Muscle of arm (tissue), 12 donors: ENCODE results near the gene POLR1E. TPM values are rescaled to one million over a fixed set of nuclear protein-coding genes. Genes with fewer than 3 reads are reported as not detected.
"Not testable (repeated sequence)": the region's sequence is repeated elsewhere in the genome, so short reads cannot be mapped to it uniquely, and the experiment has no call there.

Experiments
- DNase-seq: peaks from one replicate; pipeline ENCODE4 v3.0.0-alpha.2; 2013
- polyA plus RNA-seq, 12 donors: library from polyadenylated mRNA; unstranded; fragments of 120-200 nt; gene quantifications; one replicate each; pipeline ENCODE4 v1.2.1, GENCODE V29; 2013; ENCODE audit not compliant: insufficient read length in 12 of 12

POLR1E gene
- polyA plus RNA-seq, 12 donors: 17.4 to 30.8 (median 28.5) TPM; not detected in 1

DNA sequence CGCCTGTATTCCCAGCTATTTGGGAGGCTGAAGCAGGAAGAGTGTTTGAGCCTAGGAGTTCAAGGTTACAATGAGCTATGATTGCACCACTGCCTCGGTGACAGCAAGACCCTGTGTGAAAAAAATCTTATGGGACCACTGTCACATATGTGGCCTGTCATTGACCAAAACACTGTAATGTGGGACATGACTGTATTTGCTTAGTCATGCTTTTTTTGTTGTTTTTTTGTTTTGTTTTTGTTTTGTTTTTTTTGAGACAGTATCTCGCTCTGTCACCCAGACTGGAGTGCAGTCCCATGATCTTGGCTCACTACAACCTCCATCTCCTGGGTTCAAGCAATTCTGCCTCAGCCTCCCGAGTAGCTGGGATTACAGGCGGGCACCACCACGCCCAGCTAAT is 13.5 kb downstream of the POLR1E start:
- DNase-seq: no peak

GRCh38 chr9:37501957-37502596 is 16.3 kb downstream of the POLR1E start:
- DNase-seq: no peak

GRCh38 chr9:37503736-37504135 is 18.0 kb downstream of the POLR1E start:
- no peak for DNase-seq

DNA sequence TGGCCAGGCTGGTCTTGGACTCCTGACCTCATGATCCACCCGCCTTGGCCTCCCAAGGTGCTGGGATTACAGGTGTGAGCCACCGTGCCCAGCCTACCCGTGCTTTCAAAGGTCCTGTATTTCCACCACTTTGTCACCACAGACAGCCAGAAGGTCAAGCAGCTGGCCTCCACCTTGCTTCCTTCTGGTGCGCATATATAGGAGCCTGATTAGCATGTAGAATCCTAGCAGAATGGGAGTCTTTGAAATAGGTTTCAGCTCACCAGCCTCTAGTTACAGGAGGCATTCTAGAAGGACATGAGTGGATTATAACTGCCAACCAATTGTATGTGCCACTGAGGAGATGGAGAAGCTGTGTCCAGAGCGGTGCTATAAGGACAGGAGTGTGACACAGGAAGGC is 18.9 kb downstream of the POLR1E start:
- DNase-seq: no peak

GRCh38 chr9:37507566-37508134 is 21.9 kb downstream of the POLR1E start:
- no peak for DNase-seq

GRCh38 chr9:37508135-37508833 is 22.5 kb downstream of the POLR1E start:
- no peak for DNase-seq

GRCh38 chr9:37508834-37509206 is 23.1 kb downstream of the POLR1E start:
- DNase-seq: no peak

DNA sequence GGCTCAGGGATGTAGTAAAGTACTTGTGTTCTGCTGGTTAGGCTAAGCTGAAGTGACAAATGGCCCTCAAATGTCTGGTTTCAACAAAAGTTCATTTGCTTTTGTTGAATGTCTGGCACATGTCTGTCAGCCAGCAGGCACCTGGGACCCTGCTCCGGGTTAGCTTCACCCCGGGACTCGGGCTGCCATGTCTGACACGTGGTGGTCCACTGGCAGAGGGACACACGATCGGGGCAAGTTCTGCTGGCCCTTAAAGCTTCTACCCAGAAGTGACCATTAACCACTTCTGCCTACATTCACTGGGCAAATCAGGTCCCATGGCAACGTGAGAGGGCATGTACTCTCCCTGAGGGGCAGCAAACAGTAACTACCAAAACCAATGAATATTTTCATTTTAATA is 23.8 kb downstream of the POLR1E start:
- no peak for DNase-seq

DNA sequence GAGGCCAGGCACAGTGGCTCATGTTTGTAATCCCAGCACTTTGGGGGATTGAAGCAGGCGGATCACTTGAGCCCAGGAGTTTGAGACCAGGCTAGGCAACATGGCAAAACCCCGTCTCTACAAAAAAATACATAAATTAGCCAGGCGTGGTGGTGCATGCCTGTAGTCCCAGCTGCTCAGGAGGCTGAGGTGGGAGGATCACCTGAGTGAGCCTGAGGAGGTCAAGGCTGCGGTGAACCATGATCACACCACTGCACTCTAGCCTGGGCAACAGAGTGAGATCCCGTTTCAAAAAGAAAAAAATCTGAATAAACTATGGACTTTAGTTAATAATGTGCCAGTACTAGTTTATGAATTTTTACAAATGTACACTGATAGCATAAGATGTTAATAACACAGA is 24.3 kb downstream of the POLR1E start:
- DNase-seq: not testable (repeated sequence)

DNA sequence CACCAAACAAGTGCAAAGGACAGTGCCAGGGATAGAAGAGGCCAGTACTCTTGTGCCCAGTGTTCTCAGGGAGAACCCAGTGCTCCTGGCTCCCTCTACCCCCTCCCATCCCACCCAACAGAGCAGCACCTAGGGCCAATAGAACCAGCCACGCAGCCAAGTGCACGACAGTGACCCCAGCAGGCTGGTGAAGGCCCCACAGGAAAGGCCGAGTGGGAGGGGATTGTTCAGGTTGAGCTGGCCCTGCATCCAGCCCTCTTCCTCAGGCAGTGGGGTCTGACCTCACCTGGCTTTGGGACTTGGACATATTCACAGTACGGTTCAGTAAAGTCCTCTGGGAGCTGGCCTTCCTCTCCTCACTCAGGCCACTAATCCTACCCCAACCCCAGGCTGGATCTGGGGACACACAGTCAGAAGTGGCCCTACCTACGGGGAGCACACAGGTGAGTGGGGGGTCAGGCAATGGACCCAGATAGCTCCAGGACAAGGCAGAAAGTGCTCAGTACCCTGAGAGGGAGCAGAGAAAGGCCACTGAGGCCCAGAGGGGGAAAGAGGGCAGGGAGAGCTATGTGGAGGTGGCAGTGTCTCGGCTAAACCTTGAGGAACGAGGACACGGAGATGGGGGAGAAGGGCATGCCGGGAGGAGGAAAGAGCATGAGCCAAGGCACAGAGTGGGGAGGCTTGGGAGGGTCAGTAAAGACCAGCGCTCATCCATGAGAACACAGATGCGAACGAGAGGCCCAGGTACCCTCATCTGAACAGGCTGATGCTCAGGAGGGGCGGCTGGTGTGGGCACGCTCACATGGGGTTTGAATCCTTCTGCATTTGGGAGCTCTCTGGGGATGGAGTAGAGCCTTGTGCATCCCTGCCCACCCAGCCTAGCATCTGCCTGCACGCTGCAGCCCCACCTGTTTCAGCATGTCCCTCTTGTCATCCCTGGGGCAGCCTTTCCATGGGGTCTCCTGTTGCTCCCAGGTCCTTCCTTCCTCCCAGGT is 25.6 kb downstream of the POLR1E start:
- no peak for DNase-seq

GRCh38 chr9:37512437-37512836 is 26.7 kb downstream of the POLR1E start:
- no peak for DNase-seq

- not testable (repeated sequence) for DNase-seq
Observed at GRCh38 chr9:37514415-37514814, 28.7 kb downstream of the POLR1E start.

- no peak for DNase-seq
Observed at GRCh38 chr9:37514999-37515398, 29.3 kb downstream of the POLR1E start.

- DNase-seq: no peak
Observed at GRCh38 chr9:37515620-37516258, 30.0 kb downstream of the POLR1E start.

- DNase-seq: no peak
Observed at GRCh38 chr9:37517923-37518322, 32.2 kb downstream of the POLR1E start.

DNA sequence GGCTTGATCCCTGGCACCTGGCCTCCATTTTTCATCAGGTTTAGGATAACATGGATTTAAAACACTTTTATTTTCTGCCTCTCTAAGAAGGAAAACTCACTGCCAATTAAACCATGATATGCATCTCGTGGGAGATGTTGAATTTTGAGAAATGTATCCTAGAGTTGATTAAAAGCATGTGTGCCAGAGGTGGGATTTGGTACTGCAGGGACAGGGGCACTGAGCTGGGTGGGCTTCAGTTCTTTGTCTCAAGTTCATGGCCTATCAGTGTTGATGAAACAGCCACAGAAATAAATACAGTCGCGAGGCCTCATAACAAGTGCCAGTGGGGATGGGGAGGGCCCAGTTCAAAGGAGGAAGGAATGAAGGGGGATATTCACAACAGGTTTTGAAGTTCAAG is 34.9 kb downstream of the POLR1E start:
- DNase-seq: no peak

DNA sequence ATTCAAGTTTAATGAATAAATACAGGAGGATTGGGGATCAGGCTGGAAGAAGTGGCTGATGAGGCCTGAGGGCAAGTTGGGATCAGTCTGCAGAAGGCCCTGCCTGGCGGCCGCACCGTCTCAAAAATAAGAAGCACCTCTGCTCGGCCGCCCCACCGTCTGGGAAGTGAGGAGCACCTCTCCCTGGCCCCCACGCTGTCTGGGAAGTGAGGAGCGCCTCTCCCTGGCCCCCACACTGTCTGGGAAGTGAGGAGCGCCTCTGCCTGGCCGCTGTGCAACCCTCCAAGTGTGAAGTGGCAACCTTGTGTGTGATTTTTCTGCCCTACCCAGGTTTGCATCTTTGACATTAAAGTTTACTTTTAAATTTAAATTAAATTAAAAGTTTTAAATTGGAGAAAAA is 35.4 kb downstream of the POLR1E start:
- no peak for DNase-seq

DNA sequence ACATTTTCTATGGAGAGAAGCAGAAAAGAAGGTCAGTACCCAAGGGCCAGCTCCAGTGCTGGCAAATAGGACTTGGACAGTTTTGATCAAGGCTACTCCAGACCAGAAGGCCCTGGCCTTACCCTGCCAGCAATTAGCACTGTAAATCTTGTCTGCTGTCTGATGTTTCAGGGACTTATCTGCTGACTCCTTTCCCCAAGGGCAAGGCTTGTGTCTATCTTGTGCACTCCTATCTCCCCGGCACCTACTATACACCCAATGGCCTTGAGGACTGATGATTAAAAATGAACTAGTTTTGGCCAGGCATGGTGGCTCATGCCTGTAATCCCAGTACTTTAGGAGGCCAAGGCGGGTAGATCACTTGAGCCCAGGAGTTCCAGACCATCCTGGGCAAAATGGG is 37.2 kb downstream of the POLR1E start:
- DNase-seq: no peak

DNA sequence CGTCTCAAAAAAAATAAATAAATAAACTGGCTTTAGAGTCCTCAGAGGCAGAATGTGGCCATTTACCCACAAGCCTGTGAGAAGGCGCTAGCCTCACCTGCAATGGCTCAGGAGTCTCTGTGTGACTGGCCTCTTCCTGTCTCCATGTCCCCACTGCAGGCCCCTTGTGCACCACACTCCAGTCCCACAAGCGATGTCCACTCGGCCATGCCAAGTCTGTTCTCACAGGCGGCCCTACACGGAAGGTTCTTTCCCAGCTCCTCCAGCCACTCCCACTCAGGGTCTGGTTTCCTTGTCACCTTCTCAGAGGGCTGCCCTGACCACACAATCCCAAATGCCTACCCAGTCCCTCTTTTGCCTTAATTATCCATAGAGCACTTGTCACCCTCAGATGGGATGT is 38.2 kb downstream of the POLR1E start:
- no peak for DNase-seq

DNA sequence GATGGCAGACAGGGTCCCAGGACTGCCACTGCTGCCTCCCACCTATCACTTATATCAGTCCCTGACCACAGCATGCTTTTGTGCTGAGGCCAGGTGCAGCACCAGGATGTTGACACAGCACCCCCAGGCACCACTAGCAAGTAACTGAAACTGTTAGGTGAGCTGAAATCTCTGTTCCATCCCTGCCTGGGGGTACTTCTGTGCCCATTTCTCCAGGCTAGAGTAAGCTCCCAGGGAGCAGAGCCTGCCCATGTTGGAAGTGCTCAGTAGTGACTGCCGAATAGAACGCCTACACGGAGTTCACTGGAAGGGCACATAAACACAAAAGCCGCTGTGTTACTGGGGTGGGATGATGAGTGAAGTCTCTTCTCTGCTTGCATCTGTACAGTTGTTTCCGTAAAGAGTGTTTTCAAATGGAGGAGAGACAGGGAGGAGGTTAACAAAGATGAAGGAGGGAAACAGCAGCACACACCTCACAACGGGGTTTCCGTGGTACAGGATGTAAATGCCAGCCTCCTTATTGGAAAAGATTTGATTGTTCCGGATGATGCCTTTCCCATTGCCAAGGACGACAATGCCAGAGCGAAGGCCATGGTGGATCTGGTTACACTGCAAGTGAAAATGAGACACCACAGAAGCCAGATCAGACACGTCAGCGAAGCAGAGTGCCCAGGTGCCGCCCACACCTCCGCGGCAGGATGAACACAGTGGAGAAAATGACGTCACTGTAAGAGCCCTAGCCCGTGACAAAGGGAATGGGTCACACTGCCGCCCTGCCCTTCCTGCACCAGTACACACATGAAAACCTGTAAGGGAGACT is 43.1 kb downstream of the POLR1E start:
- DNase-seq: no peak

- DNase-seq: no peak
Observed at GRCh38 chr9:37531699-37532098, 46.0 kb downstream of the POLR1E start.
